RWPE1 (cell line): ENCODE results near the gene PIGL.

ENCODE experiments used
- CTCF ChIA-PET: fragments of 350-600 bp; sonication (Branson Sonifier 250); formaldehyde crosslinking; extraction: SDS; loops from one replicate; lab custom pipeline; 2021; lab: Yijun Ruan, JAX
- POLR2A ChIA-PET: fragments of 400-600 bp; formaldehyde crosslinking; extraction: SDS; loops from one replicate; lab custom pipeline; 2020; ENCODE audit warnings: antibody characterized with exemption; ENCODE audit not compliant: low non-redundant PET; lab: Yijun Ruan, JAX
- DNase-seq: peaks from one replicate; pipeline ENCODE4 v3.0.0; 2012; ENCODE audit warnings: low spot score
- H3K27ac ChIP-seq: fragments of 450-650 bp; 2 replicates; pipeline ENCODE4 v1.5.1; 2017
- CTCF ChIP-seq: fragments of 450-650 bp; conservative IDR thresholded peaks from 2 replicates; pipeline ENCODE4 v1.5.1; 2017; ENCODE audit warnings: low read depth, mild to moderate bottlenecking

PIGL gene

GRCh38 chr17:16281351-16281750 lies 64.3 kb downstream of the PIGL start:
- no peak for TF ChIP-seq CTCF
- H3K27ac ChIP-seq, result no peak overlapping the region
- ChIA-PET CTCF (no interaction called here), POLR2A (no interaction called here)
- no peak for DNase-seq

GRCh38 chr17:16282522-16282921 lies 65.5 kb downstream of the PIGL start:
- DNase-seq, result peak; percentile 72
- TF ChIP-seq CTCF, result no peak
- ChIA-PET CTCF (no interaction called here), POLR2A (no interaction called here)
- H3K27ac ChIP-seq, result peak overlapping the region; percentile 49; the same call in 1 of the 2 replicates

- no peak for DNase-seq
- TF ChIP-seq CTCF, result no peak
- CTCF ChIA-PET, result no interaction called here
- no peak overlapping the region for H3K27ac ChIP-seq
- POLR2A ChIA-PET, result no interaction called here
Observed at GRCh38 chr17:16283705-16284104, 66.7 kb downstream of the PIGL start.

- peak overlapping the region; percentile 99 for H3K27ac ChIP-seq
- POLR2A ChIA-PET, result no interaction called here
- TF ChIP-seq CTCF, result peak; percentile 51
- CTCF ChIA-PET, result interaction anchor here (0.6 kb wide), 1 partner anchor 423 kb away, joined by 3 read pairs; no protein-coding TSS in a partner anchor
- DNase-seq, result no peak
Observed at GRCh38 chr17:16285646-16286008, 68.6 kb downstream of the PIGL start.

GRCh38 chr17:16286009-16286946 lies 69.3 kb downstream of the PIGL start:
- H3K27ac ChIP-seq, result peak overlapping the region; percentile 99
- ChIA-PET POLR2A (interaction anchor here (0.7 kb wide), 1 partner anchor 10 kb away, joined by 5 read pairs; no protein-coding TSS in a partner anchor), CTCF (interaction anchor here (0.6 kb wide), 1 partner anchor 423 kb away, joined by 3 read pairs; no protein-coding TSS in a partner anchor)
- peak; percentile 5; the same call in 1 of the 2 replicates for TF ChIP-seq CTCF
- DNase-seq, result peak; percentile 95

- ChIA-PET CTCF (interaction anchor here (0.5 kb wide), 1 partner anchor 48 kb away, joined by 3 read pairs; no protein-coding TSS in a partner anchor), POLR2A (no interaction called here)
- no peak for DNase-seq
- peak overlapping the region; percentile 99 for H3K27ac ChIP-seq
- TF ChIP-seq CTCF, result no peak
Observed at GRCh38 chr17:16286947-16287562, 70.0 kb downstream of the PIGL start.
